Activated CD4-positive, alpha-beta T cell treated with anti-CD3 and anti-CD28 coated beads, Interleukin-2, Interleukin-6, amounts not matched to agents 100 ng/mL and 50 ng/mL, durations not matched to agents 16 hours and 8 hours (primary cell): ENCODE measurements around the gene IRF4.
A peak's percentile ranks its signal among the peaks of the same experiment; 100 is the strongest.

Experiments used
- DNase-seq: peaks from one replicate; pipeline ENCODE4 v3.0.0-alpha.2; 2020

IRF4 gene

DNA sequence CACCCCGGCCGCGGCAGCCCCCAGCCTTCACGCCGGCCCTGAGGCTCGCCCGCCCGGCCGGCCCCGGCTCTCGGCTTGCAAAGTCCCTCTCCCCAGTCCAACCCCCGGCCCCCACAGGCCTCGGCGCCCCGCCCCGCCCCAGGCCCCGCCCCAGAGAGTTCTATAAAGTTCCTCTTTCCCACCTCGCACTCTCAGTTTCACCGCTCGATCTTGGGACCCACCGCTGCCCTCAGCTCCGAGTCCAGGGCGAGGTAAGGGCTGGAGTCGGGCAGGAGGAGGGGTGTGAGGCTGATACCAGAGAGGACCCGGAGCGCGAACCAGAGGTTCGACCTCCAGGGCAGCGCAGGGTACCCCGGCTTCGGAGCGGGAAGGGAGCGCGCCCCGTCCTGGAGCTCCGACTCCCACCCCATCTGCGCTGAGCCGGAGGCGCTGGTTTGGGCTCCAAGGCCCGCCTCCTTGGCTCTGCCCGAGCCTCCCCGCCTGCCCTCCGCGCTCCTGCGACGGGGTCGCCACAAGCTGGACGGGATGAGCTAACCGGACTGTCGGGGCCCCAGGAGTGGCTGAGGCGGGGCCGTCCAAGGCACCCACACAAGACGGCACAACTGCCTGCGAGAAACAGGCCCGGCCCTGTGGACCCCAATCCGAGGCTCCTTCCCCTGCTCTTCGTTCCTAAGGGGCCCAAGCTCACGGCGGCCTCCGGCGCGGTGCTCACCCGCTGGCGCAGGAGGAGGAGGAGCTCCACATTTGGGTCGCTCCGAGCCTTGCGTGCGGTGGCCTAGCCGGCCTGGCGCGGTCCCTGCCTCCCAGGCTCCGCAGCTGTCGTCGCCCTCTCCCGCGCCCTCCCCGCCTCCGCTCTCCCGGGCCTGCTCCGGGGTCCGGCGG is at the start of gene IRF4:
TSS of gene IRF4 (plus strand) at position 194 of the 882 bp plus-strand sequence. CDS start 1,401 bp downstream, outside the sequence.
- DNase-seq: peak; percentile 89

GRCh38 chr6:341914-342831 is 49.4 kb upstream of the IRF4 start:
- no peak for DNase-seq

DNA sequence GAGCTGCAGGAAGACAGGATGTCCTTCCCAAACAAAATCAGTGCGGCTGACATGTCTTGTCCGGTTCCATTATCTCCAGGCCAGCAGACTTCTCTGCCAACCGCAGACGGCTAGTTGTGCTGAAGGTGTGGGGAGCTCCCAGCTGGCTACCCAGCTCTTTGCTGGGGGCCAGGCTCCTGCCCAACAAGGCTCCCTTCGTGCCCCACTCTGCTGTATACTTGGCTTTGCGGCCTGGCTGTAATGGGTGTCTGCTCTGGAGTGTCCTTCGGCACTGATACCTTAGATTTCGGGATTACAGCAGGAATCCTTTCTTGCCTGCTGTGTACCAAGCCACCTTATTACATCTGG is 48.7 kb upstream of the IRF4 start:
- no peak for DNase-seq

GRCh38 chr6:343226-343935 is 48.2 kb upstream of the IRF4 start:
- no peak for DNase-seq

GRCh38 chr6:343960-344815 is 47.4 kb upstream of the IRF4 start:
- no peak for DNase-seq

DNA sequence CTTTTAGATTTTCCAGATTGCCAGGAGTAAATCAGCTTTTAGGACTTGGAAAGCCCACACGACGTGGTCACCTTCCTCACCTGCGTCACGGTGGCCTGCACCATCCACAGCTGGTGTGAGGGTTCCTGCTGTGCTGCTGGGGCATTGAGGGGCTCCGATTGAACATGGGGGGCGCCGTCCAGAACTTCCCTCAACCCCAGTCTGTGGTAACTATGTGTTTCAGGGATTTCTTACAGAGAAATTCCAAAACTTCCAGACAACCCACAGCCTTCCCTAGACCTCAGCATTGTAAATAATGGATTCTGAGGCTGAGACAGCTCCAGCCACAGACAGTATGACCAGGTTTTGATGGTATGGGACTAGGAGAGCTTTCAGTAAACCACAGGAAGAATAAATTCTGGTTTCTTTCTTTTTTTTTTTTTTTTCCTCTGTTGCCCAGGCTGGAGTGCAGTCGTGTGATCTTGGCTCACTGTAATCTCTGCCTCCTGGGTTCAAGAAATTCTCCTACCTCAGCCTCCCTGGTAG is 46.7 kb upstream of the IRF4 start:
- DNase-seq: no peak

GRCh38 chr6:345747-346385 is 45.7 kb upstream of the IRF4 start:
- no peak for DNase-seq

DNA sequence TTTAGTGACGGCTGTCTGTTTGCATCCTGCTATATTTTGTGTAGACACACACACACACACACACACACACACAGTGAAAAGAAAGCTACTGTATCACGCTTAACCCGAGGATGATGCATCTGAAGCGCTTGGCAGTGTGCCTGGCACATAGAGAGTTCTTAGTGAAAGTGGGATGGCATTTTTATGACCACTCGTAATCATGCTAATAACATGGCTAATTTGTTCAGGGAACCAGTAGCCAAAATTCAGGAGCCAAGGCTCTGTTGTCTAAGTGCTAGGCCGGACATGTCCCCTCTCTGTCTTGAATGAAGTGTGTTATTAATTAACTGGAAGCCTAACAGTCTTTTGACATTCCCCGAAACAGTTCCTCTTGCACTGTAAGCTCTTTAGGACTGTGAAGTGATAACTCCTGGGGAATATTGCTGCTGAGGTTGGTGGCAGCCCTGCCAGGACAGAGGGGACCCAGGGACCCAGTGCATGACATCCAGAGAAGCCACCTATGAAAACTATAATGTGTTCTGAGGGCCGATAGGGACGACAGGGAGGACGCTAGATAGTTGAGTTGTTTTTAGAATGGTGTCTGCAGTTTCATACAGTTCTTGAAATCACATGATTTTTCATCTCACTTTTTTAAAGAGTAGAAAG is 45.0 kb upstream of the IRF4 start:
- DNase-seq: no peak

DNA sequence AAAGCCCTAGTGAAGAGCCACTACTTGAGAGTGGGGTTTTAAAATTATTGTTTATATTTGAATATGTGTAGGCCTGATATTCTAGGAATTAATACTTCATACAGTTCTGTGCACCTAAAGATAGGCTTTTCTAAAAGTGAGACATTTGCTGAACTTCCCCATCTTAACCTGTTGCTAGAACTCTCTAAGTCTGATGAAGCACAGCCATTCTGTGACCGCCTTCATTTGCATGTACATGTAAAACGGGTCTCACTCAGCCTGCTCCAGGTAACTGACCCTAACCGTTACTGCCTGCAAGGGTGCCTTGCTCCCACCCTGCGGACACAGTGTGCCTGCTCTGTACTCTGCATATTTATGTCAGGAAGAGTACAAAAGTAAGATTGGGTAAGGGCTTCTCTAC is 44.3 kb upstream of the IRF4 start:
- no peak for DNase-seq

DNA sequence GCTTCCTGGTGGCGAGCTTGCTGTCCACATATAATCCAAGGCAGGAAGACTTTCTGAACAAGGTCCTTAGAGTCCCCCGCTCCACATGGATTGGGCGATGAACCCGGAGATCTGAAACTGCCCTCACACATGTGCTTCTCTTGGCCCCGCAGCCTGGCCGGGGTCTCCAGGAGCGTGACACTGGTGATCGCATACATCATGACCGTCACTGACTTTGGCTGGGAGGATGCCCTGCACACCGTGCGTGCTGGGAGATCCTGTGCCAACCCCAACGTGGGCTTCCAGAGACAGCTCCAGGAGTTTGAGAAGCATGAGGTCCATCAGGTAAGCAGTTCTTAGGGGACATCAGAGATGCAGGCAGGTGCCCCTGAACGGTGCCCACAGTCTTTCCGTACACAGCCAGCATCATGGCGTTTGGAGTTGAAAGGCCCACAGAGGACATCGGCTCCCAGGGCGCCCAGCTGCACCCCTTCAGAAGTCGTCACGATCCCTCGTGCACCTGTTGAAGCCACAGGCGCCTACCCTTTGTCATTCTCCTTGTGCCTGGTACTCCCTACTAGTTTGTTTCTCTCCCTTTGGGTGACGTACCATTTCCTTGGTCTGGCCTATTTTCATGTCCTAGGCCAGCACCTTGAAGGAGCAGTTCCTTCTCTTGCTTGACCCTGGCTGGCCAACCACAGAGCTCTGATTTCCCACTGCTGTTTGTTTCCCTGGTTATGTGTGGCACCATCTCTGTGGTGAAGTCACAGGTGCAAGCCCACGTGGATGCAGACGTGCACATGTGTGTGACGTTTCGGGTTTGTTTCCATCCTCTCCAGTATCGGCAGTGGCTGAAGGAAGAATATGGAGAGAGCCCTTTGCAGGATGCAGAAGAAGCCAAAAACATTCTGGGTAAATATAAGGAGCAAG is 43.3 kb upstream of the IRF4 start:
- DNase-seq: no peak

GRCh38 chr6:348860-349396 is 42.6 kb upstream of the IRF4 start:
- DNase-seq: no peak

DNA sequence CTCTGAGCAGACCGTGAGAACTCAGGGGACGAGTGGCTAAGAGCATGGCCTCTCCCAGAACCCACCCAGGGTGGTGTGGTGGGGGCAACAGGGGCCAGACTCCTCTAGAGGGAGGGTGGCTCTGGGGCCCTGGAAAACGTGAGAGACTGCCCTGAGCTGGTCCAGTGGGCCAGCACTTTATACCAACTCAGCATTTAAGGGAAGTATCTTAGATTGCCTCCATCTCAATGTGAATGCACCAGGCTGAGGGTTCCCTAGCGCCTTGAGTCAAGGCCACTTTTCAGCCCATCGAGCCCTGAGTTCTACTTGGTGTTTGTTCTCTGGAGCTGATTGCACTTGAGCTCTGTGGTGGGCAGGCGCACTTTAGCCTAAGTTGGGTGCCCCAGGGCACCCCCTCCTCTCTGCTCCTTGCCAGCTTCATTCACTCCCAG is 42.0 kb upstream of the IRF4 start:
- no peak for DNase-seq

DNA sequence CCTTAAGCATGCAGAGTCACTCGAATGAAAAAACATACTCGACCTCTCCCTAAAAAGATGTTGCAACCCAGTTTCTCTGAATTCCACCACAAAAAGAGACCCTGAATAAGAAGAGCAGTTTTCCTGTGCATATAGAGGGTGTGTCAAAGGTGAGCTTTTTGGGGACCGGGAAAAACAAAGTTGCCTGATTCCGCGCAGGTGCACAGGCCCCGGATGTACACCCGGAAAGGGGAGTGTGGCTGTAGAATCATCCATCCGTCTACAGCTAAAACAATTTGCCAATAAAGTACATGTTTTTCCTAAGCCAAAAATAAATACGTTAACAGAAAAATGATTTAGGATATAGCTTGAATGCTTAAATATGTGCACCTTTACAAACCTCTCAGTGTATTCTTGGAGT is 41.2 kb upstream of the IRF4 start:
- no peak for DNase-seq

DNA sequence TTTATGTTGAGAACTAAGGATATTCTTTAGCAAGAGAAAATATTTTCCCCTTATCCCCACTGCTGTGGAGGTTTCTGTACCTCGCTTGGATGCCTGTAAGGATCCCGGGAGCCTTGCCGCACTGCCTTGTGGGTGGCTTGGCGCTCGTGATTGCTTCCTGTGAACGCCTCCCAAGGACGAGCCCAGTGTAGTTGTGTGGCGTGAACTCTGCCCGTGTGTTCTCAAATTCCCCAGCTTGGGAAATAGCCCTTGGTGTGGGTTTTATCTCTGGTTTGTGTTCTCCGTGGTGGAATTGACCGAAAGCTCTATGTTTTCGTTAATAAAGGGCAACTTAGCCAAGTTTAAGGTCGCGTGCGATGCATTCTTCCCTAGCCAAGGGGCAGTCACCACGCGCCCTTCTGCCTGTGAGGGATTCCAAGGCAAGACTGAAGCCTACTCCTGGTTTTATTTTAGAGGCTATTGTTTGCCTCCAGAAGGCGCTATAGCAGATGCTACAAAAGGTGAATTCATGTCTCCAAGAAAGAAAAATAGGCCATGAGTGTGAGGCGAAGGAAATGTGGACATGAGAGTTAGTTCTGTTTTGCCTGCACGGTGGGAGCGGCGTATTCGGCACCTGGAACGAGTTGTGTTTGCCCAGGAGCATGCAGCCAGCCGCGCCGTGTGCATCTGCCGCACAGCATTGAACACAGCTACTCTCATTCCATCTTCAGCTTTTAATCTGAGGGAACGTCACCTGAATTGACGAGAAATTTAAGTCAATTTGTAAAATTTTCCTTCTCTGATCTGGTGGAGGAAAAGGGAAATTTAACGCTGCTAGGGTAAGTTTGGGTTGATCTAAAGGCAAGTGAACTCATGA is 40.3 kb upstream of the IRF4 start:
- no peak for DNase-seq

- no peak for DNase-seq
These were observed 39.7 kb upstream of the IRF4 start for GRCh38 chr6:351867-352289.

- no peak for DNase-seq
These were observed 39.1 kb upstream of the IRF4 start for GRCh38 chr6:352474-352873.

- DNase-seq: no peak
These were observed 38.6 kb upstream of the IRF4 start for GRCh38 chr6:352896-353470.
